ENCODE results near the gene NCKAP5. TPM values are rescaled to one million over a fixed set of nuclear protein-coding genes. Genes with fewer than 3 reads are reported as not detected.
A peak's percentile ranks its signal among the peaks of the same experiment; 100 is the strongest.

NCKAP5 gene
- total and polyA plus RNA-seq, 2 experiments from 2014 or later: 2.2 to 5.5 TPM

GRCh38 chr2:132678483-132678882 is 889.8 kb downstream of the NCKAP5 start:
- 88% methylated on average over 2 of the region's 2 CpGs for WGBS (ENCODE audit: low lambda C conversion rate, missing lambda C conversion rate)
- Histone ChIP-seq H3K27ac (no peak overlapping the region), H2AFZ (no peak overlapping the region), H3K27me3 (no peaks in the 10 kb centered on the region), H3K4me1 (ENCODE audit: insufficient read depth) (no peaks in the 10 kb centered on the region), H3K4me3 (no peak overlapping the region), H3K79me2 (no peaks in the 10 kb centered on the region), H3K4me2 (no peak overlapping the region), H3K9me2 (replicated peaks; ENCODE audit: insufficient read depth) (no peaks in the 10 kb centered on the region), H3K9me3 (ENCODE audit: low read depth) (no peaks in the 10 kb centered on the region), H4K20me1 (ENCODE audit: insufficient read depth, poor library complexity, severe bottlenecking) (no peaks in the 10 kb centered on the region), H3K36me3 (replicated peaks; ENCODE audit: insufficient read depth, low read depth) (no peaks in the 10 kb centered on the region)
- TF ChIP-seq CTCF (IDR thresholded peaks at IDR 0.05; ENCODE audit: poor library complexity): no peak
- no peak for TF ChIP-seq EZH2phosphoT487 (IDR thresholded peaks at IDR 0.05; ENCODE audit: low read depth, severe bottlenecking, unreplicated experiment)
- no peak for TF ChIP-seq EZH2 (IDR thresholded peaks at IDR 0.05; ENCODE audit: borderline replicate concordance)
- DNase-seq (ENCODE audit: low spot score): no peak

GRCh38 chr2:132677661-132678060 is 890.6 kb downstream of the NCKAP5 start:
- Histone ChIP-seq H3K9me3 (ENCODE audit: low read depth) (no peaks in the 10 kb centered on the region), H3K27me3 (peaks cover 2% of the 10 kb centered on the region), H3K4me1 (ENCODE audit: insufficient read depth) (no peaks in the 10 kb centered on the region), H3K9me2 (replicated peaks; ENCODE audit: insufficient read depth) (no peaks in the 10 kb centered on the region), H4K20me1 (ENCODE audit: insufficient read depth, poor library complexity, severe bottlenecking) (no peaks in the 10 kb centered on the region), H2AFZ (no peak overlapping the region), H3K4me3 (no peak overlapping the region), H3K79me2 (no peaks in the 10 kb centered on the region), H3K36me3 (replicated peaks; ENCODE audit: insufficient read depth, low read depth) (no peaks in the 10 kb centered on the region), H3K4me2 (no peak overlapping the region), H3K27ac (no peak overlapping the region)
- TF ChIP-seq EZH2 (IDR thresholded peaks at IDR 0.05; ENCODE audit: borderline replicate concordance) (no peak), CTCF (IDR thresholded peaks at IDR 0.05; ENCODE audit: poor library complexity) (no peak), EZH2phosphoT487 (IDR thresholded peaks at IDR 0.05; ENCODE audit: low read depth, severe bottlenecking, unreplicated experiment) (no peak)
- DNase-seq (ENCODE audit: low spot score): no peak
- 91% methylated on average over 5 of the region's 5 CpGs for WGBS (ENCODE audit: low lambda C conversion rate, missing lambda C conversion rate)

- TF ChIP-seq EZH2 (IDR thresholded peaks at IDR 0.05; ENCODE audit: borderline replicate concordance) (no peak), CTCF (IDR thresholded peaks at IDR 0.05; ENCODE audit: poor library complexity) (peak; percentile 35), EZH2phosphoT487 (IDR thresholded peaks at IDR 0.05; ENCODE audit: low read depth, severe bottlenecking, unreplicated experiment) (no peak)
- WGBS (ENCODE audit: low lambda C conversion rate, missing lambda C conversion rate): 92% methylated on average over 2 of the region's 2 CpGs
- no peak overlapping the region for H3K4me2 ChIP-seq
- H3K27me3 ChIP-seq: peaks cover 2% of the 10 kb centered on the region
- no peaks in the 10 kb centered on the region for H3K79me2 ChIP-seq
- no peak for DNase-seq (ENCODE audit: low spot score)
- H3K9me3 ChIP-seq (ENCODE audit: low read depth): no peaks in the 10 kb centered on the region
- no peaks in the 10 kb centered on the region for H4K20me1 ChIP-seq (ENCODE audit: insufficient read depth, poor library complexity, severe bottlenecking)
- no peaks in the 10 kb centered on the region for H3K36me3 ChIP-seq (replicated peaks; ENCODE audit: insufficient read depth, low read depth)
- H2AFZ ChIP-seq: no peak overlapping the region
- H3K4me1 ChIP-seq (ENCODE audit: insufficient read depth): no peaks in the 10 kb centered on the region
- H3K27ac ChIP-seq: no peak overlapping the region
- no peaks in the 10 kb centered on the region for H3K9me2 ChIP-seq (replicated peaks; ENCODE audit: insufficient read depth)
- H3K4me3 ChIP-seq: no peak overlapping the region
Measured at GRCh38 chr2:132676999-132677398, 891.3 kb downstream of the NCKAP5 start.
